ENCODE results near the gene ZNF319.
A peak's percentile ranks its signal among the peaks of the same experiment; 100 is the strongest.
"Not testable (repeated sequence)": the region's sequence is repeated elsewhere in the genome, so short reads cannot be mapped to it uniquely, and the experiment has no call there.

The ZNF319 gene

DNA sequence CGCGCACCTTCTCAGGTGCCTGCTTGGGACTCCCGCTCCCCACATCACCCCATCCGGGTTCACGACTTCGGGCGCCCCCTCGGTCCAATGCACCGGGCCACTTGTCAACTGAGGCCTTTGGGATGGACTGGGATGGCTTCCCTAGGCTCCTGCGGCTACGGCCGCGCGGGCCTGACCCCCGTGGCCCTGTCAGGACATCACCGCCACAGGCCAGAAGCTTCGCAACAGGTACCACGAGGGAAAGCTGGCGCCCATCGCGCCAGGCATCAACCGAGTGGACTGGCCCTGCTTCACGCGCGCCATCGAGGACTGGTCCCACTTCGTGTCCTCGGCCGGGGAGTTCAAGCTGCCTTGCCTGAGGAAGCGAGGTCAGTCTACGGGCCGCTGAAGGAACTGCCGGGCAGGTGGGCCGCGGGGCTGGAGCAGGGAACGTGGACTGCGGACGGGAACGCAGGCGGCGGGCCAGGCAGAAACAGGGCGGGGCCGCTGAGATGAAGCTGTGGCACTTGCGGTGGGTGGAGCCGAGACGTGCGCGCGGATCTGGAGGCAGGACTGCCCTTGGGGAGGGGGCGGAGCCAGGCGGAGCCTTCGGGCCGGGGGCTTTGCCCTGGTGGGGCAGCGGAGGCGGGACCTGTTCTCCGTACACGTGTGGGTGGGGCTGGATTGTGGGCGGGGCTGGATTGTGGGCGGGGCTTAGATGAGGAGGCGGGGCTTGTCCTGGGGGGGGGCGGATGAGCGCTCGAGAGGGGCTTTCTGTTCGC lies 15.8 kb downstream of the ZNF319 start:
- Histone ChIP-seq H3K27me3 (ENCODE audit: insufficient read depth, low read depth) (no peaks in the 10 kb centered on the region), H2AFZ (ENCODE audit: low read depth) (no peak overlapping the region; the same call in 1 of the 2 replicates), H3K4me1 (ENCODE audit: low read depth, poor library complexity, severe bottlenecking) (peaks cover 30% of the 10 kb centered on the region), H3K9ac (no peak overlapping the region), H4K20me1 (ENCODE audit: insufficient read depth) (no peaks in the 10 kb centered on the region), H3K27ac (no peak overlapping the region), H3K36me3 (ENCODE audit: insufficient read depth) (no peaks in the 10 kb centered on the region), H3K4me3 (IDR thresholded peaks at IDR 0.05; ENCODE audit: insufficient read depth, low read depth, low read length) (no peak overlapping the region), H3K79me2 (ENCODE audit: insufficient read depth, low read depth) (no peaks in the 10 kb centered on the region), H3K4me2 (no peak overlapping the region)
- TF ChIP-seq, protein P1, sequence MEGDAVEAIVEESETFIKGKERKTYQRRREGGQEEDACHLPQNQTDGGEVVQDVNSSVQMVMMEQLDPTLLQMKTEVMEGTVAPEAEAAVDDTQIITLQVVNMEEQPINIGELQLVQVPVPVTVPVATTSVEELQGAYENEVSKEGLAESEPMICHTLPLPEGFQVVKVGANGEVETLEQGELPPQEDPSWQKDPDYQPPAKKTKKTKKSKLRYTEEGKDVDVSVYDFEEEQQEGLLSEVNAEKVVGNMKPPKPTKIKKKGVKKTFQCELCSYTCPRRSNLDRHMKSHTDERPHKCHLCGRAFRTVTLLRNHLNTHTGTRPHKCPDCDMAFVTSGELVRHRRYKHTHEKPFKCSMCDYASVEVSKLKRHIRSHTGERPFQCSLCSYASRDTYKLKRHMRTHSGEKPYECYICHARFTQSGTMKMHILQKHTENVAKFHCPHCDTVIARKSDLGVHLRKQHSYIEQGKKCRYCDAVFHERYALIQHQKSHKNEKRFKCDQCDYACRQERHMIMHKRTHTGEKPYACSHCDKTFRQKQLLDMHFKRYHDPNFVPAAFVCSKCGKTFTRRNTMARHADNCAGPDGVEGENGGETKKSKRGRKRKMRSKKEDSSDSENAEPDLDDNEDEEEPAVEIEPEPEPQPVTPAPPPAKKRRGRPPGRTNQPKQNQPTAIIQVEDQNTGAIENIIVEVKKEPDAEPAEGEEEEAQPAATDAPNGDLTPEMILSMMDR (conservative IDR thresholded peaks at IDR 0.05; ENCODE audit: low read depth, low read length) = no peak

DNA sequence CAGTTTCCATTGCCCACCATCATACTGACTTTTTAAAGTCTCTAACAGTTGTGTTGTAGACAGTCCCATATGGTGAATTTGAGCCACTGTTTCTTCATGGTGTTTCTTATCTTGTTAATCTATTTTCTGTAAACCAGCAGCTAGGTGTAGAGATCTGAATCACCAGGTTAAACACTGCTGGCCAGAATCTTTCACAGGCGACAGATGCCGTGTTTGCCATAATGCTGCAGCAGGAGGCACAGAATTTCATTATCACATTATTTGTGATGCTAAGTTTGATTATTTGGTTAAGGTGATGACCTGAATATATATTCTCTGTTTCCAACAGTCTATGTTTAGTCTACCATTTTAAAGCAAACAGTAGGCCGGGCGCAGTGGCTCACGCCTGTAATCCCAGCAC lies 18.1 kb downstream of the ZNF319 start:
- H3K27ac ChIP-seq = peak overlapping the region; percentile 69
- H4K20me1 ChIP-seq (ENCODE audit: insufficient read depth) = no peaks in the 10 kb centered on the region
- TF ChIP-seq, protein P1 (conservative IDR thresholded peaks at IDR 0.05; ENCODE audit: low read depth, low read length) = no peak
- H3K9ac ChIP-seq = peak overlapping the region; percentile 19; the same call in 1 of the 2 replicates
- no peaks in the 10 kb centered on the region for H3K79me2 ChIP-seq (ENCODE audit: insufficient read depth, low read depth)
- no peak overlapping the region for H2AFZ ChIP-seq (ENCODE audit: low read depth)
- H3K36me3 ChIP-seq (ENCODE audit: insufficient read depth) = no peaks in the 10 kb centered on the region
- no peaks in the 10 kb centered on the region for H3K27me3 ChIP-seq (ENCODE audit: insufficient read depth, low read depth)
- peak overlapping the region; percentile 49; the same call in 1 of the 2 replicates for H3K4me2 ChIP-seq
- no peak overlapping the region for H3K4me3 ChIP-seq (IDR thresholded peaks at IDR 0.05; ENCODE audit: insufficient read depth, low read depth, low read length)
- peaks cover 30% of the 10 kb centered on the region for H3K4me1 ChIP-seq (ENCODE audit: low read depth, poor library complexity, severe bottlenecking)

DNA sequence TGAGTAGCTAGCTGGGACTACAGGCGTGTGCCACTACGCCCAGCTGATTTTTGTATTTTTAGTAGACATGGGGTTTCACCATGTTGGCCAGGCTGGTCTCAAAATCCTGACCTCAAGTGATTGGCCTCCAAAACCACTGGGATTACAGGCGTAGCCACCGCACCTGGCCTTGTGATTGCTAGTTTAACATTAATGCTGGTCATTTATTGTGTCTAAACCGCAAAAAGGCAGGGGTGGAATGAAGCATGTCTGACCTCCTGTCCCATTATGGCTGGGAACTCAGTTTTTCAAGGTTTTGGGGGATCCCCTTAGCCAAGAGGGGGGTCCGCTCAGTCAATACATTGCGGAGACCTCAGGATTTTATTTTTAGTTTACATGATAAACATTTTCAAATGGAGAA lies 18.8 kb downstream of the ZNF319 start:
- H3K4me3 ChIP-seq (IDR thresholded peaks at IDR 0.05; ENCODE audit: insufficient read depth, low read depth, low read length) = no peak overlapping the region
- peak overlapping the region; percentile 69 for H3K27ac ChIP-seq
- peak overlapping the region; percentile 19; the same call in 1 of the 2 replicates for H3K9ac ChIP-seq
- TF ChIP-seq, protein P1 (conservative IDR thresholded peaks at IDR 0.05; ENCODE audit: low read depth, low read length) = no peak
- H4K20me1 ChIP-seq (ENCODE audit: insufficient read depth) = no peaks in the 10 kb centered on the region
- peaks cover 30% of the 10 kb centered on the region for H3K4me1 ChIP-seq (ENCODE audit: low read depth, poor library complexity, severe bottlenecking)
- peak overlapping the region; percentile 14; the same call in 1 of the 2 replicates for H2AFZ ChIP-seq (ENCODE audit: low read depth)
- no peaks in the 10 kb centered on the region for H3K36me3 ChIP-seq (ENCODE audit: insufficient read depth)
- no peaks in the 10 kb centered on the region for H3K79me2 ChIP-seq (ENCODE audit: insufficient read depth, low read depth)
- peak overlapping the region; percentile 49 for H3K4me2 ChIP-seq
- no peaks in the 10 kb centered on the region for H3K27me3 ChIP-seq (ENCODE audit: insufficient read depth, low read depth)

DNA sequence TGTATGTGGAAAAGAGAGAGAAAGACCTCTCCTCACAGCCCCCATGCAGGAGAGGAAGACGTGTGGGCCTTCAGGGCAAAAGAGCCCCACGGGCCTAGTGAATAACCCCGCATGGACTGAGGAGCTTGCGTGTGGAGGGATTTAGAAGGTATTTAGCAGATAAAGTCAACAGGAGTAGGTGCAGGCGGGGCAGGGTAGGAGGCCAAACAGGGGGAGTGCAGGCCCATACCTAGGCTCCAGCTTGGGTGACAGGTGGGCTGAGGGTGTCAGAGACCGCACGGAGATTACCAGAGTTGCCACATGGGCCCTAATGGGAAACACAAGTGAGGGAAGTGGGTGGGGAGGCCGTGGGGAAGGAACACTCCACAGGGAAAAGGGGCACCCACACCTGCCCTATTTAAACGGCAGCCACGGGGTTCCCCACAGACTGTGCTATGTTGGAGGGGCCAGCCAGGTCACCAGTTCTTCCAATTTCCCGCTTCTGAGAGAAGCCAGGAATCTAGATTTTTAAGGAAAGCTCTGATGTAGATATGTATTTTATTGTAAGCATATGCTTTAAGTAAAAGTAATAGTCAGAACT lies 21.4 kb downstream of the ZNF319 start:
- peaks cover 30% of the 10 kb centered on the region for H3K4me1 ChIP-seq (ENCODE audit: low read depth, poor library complexity, severe bottlenecking)
- H3K27ac ChIP-seq = no peak overlapping the region
- H2AFZ ChIP-seq (ENCODE audit: low read depth) = no peak overlapping the region
- TF ChIP-seq, protein P1 (conservative IDR thresholded peaks at IDR 0.05; ENCODE audit: low read depth, low read length) = no peak
- no peaks in the 10 kb centered on the region for H3K79me2 ChIP-seq (ENCODE audit: insufficient read depth, low read depth)
- no peaks in the 10 kb centered on the region for H4K20me1 ChIP-seq (ENCODE audit: insufficient read depth)
- no peak overlapping the region for H3K9ac ChIP-seq
- no peaks in the 10 kb centered on the region for H3K36me3 ChIP-seq (ENCODE audit: insufficient read depth)
- H3K27me3 ChIP-seq (ENCODE audit: insufficient read depth, low read depth) = no peaks in the 10 kb centered on the region
- no peak overlapping the region for H3K4me2 ChIP-seq
- H3K4me3 ChIP-seq (IDR thresholded peaks at IDR 0.05; ENCODE audit: insufficient read depth, low read depth, low read length) = no peak overlapping the region

DNA sequence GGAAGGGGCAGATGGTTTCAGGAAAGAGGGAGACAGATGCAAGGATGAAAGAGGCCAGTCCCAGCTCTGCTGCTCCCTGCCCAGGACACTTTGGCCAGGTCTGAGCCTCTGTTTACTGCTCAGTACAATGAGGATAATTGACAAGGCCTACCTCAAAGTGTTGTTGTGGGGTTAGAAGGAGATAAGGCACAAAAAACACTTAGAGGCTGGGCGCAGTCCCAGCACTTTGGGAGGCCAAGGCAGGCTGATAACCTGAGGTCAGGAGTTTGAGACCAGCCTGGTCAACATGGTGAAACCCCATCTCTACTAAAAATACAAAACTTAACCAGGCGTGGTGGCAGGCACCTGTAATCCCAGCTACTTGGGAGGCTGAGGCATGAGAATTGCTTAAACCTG lies 22.4 kb downstream of the ZNF319 start:
- not testable (repeated sequence) for H3K4me3 ChIP-seq (IDR thresholded peaks at IDR 0.05; ENCODE audit: insufficient read depth, low read depth, low read length); H3K27ac ChIP-seq; H3K79me2 ChIP-seq (ENCODE audit: insufficient read depth, low read depth); H4K20me1 ChIP-seq (ENCODE audit: insufficient read depth); H3K9ac ChIP-seq; H3K4me2 ChIP-seq; H2AFZ ChIP-seq (ENCODE audit: low read depth); H3K36me3 ChIP-seq (ENCODE audit: insufficient read depth); H3K27me3 ChIP-seq (ENCODE audit: insufficient read depth, low read depth)
- peaks cover 30% of the 10 kb centered on the region for H3K4me1 ChIP-seq (ENCODE audit: low read depth, poor library complexity, severe bottlenecking)
